Measurements from ENCODE around the gene ERG.

Gene ERG

DNA sequence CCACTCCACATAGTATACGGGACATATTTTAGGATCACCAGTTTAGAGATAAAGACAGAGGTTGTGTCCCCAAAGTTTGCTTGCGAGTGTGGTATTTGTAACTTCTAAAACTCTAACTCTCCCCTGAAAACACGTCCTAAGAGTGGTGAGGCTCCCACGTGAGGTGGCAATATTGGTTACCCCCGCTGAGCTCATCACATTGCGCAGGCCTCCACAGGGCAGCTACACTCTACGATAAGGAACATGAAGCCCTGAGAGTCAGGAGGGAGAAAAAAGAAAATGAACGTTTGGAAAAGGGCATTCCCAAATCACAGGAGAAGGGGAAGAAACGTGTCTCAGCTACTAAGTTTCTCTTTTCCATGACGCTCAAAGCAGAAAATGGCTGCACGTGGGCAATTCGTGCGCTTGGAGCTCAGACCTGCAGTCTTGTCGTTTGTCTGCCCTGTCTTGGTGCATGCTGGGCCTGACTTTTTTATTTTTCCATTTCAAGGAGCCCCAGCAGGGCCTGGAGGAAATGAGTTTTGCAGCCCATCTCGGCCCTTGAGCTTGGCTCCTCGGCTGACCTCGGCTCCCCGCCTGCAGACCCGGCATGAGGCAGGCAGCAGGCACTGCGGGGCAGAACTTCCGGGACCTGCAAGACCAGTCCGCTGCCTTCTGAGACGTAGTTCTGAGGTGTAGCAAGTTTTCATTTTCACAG, 25.7 kb downstream of the ERG start:
- DNase-seq: peak; percentile 33 to 44 (median 44)

DNA sequence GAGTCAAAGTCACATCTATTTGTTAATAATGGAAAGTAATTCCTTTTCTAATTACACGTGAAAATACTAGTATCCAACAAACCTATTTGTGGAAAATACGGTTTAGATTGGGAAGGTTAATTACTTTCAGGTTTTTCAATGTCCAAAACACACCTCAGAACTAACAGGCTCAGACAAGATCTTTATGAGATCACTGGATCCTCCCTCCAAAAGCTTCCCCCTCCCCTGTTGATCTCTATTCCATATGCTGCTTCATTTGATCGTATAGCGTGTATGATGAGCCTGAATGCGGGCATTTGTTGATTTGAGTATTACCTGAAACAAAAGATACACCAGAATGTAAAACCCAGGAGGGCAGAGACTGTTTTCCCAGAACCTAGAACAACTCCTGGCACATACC, 26.5 kb downstream of the ERG start:
- DNase-seq: no peak

DNA sequence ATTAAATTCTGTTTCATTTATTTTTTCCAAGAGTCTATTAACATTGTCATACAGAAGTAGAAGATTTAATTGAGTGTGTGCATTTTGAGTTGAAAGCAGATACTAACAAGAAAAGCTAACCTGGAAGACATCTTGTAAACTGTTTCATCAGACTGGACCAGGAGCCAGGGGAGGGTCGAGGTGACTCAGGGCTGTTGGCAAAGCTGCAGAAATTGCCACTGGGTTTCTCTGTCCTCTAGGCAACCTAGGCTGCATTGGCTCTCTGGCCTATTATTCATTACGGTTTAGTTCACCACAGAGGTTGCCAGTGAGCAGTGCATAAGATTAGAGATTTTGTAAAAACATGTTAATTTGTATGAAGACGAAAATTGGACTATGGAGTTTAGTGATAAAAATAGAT, 27.5 kb downstream of the ERG start:
- DNase-seq: no peak

DNA sequence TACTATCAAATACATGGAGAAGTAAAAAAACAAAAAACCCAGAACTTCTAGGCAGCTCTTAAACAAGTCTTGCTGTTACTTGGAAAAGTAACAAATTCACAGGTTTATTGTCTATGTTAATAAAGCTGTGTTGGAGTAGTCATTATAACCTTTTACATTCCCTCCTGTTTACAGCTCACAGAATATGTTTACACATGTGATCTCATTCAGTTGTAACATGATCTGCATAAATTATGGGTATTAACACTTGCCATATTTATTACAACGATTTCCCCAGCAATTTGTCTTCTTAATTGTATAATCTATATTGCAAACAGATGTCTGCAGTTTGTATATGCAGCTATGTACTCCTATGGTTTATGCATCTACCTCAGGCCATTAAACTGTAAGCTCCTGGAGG, 28.6 kb downstream of the ERG start:
- no peak for DNase-seq

DNA sequence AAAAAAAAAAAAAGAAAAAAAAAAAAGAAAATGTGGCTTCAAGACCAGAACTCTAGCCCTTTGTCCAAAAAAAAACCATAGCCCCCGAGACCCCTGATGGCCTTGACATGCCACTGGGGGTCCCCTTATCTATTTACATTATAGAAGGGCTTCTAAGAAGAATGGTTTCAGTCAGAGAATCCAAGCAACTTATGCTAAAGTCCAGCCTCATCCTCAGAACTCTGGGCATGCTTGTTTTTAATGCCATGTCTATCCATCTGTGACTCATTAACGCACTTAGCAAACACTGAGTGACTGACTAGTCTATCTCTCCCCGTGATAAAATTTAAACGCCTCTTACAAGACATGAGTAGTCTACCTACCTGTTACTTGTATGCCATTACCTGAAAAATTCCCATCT, 29.3 kb downstream of the ERG start:
- DNase-seq: no peak

DNA sequence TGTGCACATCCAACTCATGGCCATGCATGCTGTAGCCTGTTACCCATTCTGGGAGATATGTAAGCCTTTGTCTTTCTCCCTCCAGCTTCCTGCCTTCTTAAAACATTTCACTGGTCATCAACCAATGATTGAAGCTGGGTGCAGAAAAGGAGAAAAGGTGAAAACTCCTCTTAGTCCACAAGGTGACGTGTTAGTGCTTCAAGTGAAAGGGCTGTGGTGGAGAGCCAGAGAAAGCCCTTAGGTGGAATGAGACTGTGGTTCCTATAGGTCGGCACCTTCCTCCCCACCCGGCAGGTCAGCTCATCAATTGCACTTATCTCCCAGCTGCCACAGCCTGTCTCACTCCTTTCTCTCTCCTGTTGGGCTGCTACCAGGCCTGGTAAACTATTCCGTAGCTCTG, 30.4 kb downstream of the ERG start:
- DNase-seq: no peak

DNA sequence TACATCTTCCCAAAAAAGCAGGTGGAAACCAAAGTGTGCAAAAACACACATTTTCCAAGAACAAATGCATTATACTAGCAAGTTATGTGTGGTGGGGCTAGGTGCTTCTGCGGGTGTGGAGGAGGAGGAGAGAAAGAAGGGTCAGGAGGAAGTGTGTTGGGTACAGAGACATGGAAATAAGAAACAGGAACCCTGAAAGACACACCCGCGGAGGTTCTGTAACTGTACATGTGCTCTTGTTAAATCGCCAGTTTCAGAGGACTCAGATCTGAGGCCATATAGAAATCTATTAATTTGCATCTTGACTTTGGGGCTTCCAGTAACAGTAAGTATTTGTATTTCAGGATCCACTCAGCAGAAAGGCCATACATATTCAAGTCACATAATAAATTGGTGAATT, 30.9 kb downstream of the ERG start:
- DNase-seq: peak; percentile 49 to 66 (median 63)

DNA sequence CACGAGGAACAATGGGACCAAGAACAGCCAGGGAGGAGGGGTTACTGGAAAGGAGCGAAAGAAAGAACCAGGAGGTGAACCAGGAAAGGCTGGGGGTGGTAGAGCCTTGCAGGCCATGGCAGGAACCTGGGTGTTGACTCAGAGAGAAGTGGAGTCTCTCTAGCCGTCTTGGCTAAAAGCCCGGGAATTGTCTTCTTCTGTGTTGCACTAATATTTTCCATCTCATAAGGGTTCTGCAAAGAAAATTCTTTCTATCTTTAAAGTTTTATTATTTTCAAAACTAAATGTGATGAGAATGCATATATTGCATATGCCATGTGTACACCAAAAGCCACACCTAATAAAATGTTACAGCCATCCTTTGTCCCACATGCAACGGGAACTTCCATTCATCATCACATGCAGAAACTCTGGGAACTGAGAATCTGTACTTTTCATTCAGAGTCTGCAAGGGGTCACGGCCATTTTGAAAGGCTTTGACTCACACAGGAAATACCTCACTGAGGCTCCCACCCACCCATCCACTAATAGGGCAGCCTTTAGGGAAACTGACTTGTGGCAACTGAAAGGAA, 38.0 kb downstream of the ERG start:
- DNase-seq: peak; percentile 52 to 79 (median 64)

DNA sequence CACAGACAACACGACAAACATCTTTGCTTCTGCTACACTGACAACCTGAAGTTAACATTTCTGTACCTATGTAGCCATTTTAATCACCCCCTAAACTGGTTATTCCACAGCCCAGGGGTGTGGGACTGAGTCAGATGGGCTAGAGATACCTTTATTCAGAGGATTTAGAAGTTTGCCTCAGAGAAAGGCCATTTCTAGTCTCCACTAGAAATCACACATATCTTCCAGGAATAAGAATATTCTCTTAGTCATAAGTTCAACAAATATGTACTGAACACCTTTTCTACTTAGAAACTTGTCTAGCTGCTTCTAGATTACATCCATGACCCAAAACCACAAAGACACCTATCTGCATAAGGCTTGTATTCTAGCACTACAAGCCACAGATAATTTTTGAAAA, 38.8 kb downstream of the ERG start:
- no peak for DNase-seq

DNA sequence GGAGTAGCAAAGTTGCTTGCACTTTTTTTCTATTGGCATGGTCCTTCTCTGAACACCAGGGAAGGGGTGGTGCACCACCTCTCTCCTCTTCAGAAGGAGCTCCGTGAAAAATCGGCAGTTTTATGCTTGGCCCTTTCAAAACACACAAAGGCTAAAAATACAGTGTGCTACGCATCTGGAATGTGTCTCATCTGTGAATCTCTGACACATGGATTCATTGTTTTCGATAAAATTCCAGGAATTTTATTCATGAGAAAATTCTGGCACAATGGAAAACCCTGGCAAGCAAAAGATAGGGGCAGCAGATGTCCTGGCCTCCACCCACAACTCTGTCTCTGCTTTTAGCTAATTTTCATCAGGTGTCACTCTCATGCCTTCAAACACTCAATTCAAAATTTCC, 42.9 kb downstream of the ERG start:
- no peak for DNase-seq

DNA sequence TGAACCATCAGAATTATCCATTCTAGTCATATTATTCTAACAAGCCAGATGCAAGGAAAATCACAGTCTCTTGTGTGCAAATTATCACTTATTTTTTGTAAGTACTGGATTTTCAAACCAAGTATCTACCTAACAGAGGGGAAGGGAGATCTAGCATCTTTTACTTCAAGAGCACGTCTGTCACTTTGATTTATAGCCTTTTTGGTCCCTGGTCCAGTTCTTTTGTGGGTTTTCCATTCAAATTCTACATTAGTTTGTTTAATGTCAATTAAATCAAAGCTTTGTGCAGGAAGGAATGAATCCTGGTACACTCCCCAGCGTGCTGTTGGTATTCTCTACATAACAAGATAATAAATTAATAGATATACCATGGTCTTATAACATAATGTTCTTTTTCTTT, 43.6 kb downstream of the ERG start:
- no peak for DNase-seq

DNA sequence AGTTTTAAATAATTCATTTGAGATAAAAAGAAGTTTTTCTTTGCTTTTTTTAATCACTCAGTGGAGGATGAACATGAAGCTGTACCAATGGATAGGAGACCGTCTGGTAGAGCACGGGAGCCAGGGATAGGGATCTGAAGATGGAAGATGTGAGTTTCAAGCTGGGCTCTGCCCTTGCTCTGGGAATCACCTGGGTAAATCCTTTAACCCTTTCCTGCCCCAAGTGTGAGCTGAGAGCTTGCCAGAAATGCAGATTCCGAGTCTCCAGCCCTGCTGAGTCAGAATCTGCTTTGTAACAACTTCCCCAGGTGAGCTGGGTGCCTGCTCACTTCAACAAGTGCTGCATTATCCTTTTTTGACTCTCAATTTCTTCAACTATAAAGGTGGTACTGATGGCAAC, 44.1 kb downstream of the ERG start:
- DNase-seq: no peak

DNA sequence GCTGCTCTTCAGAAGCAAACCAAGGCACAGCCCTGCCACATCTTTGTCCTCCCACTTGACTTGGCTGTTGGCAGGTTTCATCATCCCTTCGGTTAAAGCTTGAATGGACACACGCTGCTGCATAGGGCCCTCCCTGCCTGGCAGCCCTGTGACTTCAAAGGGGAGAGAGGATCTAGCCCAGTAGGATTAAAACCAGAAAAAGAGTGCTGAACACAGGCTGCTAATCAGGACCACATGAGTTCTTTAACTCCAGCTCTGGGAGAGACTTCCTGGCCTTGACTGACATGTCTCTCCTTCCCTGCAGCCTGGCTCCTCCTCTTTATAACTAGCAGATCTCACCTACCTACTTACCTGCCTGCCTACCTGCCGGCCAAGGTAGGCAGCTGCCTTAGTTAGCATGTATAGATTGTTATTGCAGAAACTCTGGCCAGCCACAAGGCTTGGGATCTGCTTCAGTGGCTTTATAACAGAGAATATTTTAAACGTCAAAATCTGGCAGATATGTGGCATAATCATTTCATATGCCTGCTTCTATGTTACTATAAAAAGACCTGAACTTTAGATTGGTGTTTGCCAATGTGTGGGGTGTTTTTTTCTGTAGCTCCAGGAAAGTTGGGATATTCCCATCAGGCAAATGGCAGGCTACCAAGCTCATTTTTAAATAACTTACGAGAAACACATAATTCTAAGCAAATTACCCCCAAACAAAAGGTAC, 49.4 kb downstream of the ERG start:
- peak; percentile 13 to 44 (median 32) for DNase-seq

DNA sequence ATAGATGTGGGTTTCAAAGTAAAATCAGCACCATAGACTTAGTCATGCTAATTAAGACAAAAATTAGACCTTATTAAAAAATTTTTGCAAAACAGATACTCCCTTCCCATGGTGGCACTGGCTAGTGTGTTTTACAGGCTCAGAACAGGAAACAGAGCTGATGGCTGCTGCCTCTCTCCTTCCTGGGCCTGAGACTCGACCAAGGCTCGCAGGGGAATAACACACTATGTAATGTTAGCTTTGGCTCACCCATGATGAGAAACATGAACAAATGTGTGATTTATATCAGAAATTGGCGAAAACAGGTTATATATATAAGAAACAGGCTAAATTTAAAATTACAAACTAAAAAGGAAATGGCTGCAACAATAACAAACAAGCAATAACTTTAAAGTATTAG, 50.7 kb downstream of the ERG start:
- DNase-seq: no peak

DNA sequence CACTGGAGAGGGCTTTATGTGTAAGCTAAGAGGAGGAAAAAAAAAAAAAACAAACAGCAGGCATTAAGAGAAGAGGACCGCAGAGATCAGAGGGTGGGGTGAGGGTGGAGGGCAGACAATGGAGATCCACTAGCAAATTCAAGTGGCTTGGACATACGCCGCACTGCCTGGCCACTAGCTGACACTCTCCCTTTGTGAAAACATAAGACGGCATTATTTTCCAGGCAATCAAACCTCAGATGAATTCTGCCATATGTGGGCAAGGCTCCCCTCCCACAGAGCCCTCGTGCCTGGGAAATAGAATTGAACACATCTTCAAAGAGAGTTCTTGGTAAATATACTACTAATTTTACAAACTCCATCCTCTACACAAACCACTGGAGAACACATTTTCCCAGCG, 53.6 kb downstream of the ERG start:
- DNase-seq: no peak

DNA sequence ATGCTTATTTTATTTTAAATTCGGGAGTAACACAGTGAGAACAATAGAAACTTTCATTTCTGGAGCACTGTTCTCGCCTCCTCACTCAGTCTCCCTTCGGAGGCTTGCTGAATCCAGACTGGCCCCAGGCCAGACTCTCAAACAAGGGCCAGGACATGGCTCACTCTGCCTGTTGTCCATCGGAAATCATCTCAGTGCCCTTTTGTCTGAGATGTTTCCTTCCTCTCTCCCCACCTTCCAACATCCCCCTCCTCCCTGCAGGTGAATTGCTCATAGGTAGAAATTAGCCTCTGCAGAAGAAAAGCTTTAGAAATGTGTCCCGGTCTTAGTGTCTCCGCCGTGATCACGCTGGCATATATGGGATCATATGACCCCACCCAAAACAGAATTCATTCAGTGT, 55.2 kb downstream of the ERG start:
- no peak for DNase-seq

DNA sequence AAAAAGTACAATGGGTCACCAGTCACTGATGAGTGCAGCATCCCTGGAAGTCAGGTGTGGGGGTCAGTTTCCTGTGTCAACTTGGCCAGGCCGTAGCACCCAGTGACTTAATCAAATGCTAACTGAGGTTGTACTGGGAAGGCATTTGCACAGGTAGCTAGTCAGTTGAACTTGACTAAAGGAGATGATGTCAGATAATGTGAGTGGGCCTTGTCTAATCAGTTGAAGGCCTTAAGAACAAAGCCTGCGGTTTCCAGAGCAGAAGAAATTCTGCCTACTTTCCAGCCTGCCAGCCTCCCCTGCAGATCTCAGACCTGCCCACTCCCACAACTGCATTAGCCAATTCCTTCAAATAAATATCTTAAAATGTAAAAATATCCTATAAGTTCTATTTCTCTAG, 57.1 kb downstream of the ERG start:
- DNase-seq: no peak

DNA sequence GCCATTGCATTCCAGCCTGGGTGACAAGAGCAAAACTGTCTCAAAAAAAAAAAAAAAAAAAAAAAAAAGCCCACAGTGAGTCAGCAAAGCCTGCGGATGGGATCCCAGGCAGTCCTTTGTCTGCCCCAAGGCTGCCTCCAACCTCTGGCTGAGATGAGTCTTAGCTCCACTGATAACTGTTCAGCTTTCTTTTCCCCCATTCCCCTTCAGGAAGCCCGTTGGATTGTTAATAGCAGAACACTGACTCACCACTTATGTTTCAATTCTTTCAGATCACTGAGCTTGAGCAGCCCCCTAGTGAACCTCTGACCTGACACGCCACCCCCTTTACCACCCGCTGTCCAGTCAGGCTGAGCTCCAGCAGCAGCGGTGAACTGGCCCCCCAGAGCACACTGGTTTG, 57.5 kb downstream of the ERG start:
- DNase-seq: peak in 3 of 4 experiments; percentile 31 to 38 (median 37)

DNA sequence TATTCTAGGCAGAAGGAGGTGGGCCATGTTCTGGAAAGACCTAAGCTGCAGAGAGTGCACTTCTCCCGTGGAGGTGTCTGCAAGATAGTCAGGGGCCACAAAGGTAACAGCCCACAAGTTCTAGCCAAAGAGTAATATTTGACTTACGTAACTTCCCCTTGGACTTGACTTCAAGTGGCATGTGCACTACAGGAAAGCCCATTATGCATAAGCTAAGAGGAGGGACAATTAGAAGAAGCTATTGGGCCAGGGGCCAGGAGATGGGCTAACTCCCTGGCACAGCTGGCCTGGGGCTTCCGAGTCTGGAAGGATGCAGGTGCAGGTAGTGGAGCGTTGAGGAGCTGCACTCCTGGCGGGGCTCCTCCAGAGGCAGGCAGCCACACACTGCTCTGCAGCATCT, 58.3 kb downstream of the ERG start:
- DNase-seq: peak in 3 of 4 experiments; percentile 33 to 56 (median 45)

DNA sequence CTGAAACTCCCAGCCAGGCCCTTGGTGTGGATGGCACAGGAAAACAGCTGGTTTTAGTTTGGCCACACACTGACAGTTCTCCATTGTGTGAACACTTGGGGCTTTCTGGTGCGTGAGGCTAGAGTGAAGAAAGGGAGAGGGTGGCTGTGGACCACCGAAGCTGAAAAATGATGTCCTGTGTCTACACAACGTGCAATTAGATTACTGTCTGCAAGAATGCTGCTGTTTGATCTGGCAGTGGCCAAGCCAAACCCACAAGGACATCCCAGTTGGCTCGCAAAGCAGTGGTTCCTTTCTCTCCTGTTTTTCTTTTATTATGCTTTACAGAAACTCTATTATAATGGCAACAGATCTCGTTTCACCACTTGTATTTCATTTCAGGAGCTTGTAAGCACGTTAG, 58.9 kb downstream of the ERG start:
- no peak for DNase-seq

DNA sequence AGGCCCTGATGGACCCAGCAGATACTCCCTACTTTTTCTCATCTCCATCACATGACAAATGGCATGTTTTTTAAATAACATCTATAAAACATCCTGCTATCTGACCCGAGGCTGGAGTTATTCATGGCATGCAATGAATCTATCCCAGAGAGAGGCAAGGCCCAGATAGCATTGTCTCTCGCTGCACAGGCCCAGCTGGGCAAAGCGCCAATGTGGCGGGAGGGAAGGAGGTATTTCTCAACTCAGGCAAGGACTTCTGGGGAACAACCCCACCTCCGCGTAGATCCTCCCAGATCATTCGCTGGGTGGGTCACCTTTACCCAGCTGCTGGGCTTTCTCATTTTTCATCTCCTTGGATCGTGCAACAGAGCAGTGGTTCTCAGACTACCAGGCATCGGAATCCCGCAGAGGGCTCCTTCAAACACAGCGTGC, 59.8 kb downstream of the ERG start:
- peak; percentile 19 to 72 (median 57) for DNase-seq

DNA sequence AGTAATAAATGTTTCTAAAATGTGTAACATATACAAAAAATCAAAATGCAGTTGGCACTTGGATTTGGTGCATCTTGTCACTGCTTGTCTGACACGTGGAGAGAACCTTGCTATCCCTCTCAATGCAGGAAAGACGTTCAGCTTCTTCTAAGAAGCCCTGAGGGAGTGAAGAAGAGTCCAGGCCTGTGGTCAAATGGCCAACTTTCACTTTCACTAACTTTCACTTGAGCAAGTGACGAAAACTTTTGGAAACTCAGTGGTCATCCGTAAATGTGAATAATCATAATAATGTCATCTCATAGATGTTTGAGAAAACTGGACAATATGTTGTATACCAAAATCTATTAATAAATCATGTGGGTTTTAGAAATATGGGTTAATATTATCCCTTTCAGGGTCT, 61.9 kb downstream of the ERG start:
- no peak for DNase-seq

DNA sequence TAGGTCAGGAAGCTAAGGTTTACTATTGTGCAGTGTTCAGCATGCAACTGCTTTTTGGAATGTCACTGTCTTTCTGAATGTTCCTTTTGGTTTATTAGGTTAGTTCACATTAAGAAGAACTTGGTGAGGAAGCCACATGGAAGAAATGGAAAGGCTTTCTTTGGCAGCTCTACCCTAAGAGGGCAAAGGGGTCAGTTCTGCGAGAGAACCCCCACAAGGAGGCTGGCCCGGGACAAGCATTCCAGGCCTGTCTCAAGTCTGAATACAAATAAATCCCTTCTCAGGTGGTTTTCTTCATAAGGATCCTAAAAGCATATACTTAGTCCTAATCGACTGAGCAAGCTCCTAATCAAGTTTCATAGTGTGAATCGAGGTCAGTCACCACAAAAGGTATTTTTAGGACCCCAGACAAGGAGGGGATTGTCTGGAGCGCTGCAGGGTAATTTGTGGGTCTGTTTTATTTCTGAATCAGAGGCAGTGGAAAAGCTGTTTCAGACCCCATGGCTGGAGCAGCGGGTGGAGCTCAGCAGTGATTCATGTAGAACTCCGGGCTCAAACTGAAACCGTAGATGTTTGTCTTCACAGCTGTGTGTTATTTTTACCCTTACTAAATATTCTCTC, 63.3 kb downstream of the ERG start:
- DNase-seq: no peak

DNA sequence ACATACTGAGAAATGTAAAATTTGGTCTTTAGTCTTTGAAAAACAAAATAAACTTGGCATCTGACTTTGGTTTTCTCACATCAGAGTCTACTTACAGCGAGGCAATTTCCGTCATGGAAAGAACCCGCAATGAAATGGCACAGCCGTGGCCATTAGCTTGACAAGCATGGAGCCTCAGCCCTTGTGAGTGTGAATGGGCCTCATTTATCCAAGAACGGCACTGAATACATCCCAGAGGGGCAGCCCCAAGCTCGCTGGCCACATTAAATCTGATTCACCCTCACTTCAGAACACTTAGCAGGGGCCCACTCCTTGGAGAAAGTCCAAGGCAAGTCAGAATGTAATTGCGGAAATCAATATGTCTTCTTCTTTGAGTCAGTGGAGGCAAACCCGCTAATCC, 64.8 kb downstream of the ERG start:
- DNase-seq: no peak

All from suppressor macrophage (primary cell).